HL-60 (cell line): ENCODE measurements around the gene SYNGR1.

Experiments used
- DNase-seq, 2 experiments: peaks; one replicate each; pipeline ENCODE4 v3.0.0-alpha.2; 2010 to 2020; ENCODE audit warnings: low read depth in 1 of 2, low spot score in 1 of 2
- H3K27ac ChIP-seq: fragments of 250-450 bp; sonication (Bioruptor Pico); replicated peaks from 2 replicates; pipeline ENCODE4 v1.5.1; 2020; ENCODE audit warnings: mild to moderate bottlenecking, moderate library complexity
- H3K27me3 ChIP-seq: fragments of 250-450 bp; sonication (Bioruptor Pico); 2 replicates; pipeline ENCODE4 v1.5.1; 2021; ENCODE audit warnings: mild to moderate bottlenecking, moderate library complexity; ENCODE audit not compliant: insufficient read depth, poor library complexity, severe bottlenecking
- H3K4me3 ChIP-seq: replicated peaks from 2 replicates; pipeline ENCODE4 v1.5.1; 2011; ENCODE audit warnings: mild to moderate bottlenecking, control low read depth, low read length; ENCODE audit not compliant: insufficient read depth
- GABPA ChIP-seq: IDR thresholded peaks from 2 replicates; pipeline ENCODE4 v1.6.1; 2012; ENCODE audit warnings: low read depth
- POLR2AphosphoS5 ChIP-seq: IDR thresholded peaks from 2 replicates; pipeline ENCODE4 v1.6.1; 2012; ENCODE audit warnings: low read depth
- SPI1 ChIP-seq: IDR thresholded peaks from 2 replicates; pipeline ENCODE4 v1.6.1; 2012; ENCODE audit warnings: low read depth, mild to moderate bottlenecking, borderline replicate concordance
- TF ChIP-seq, protein P1 (sequence below): IDR thresholded peaks from 2 replicates; pipeline ENCODE4 v1.6.1; 2012; ENCODE audit warnings: low read depth; ENCODE audit not compliant: insufficient replicate concordance
- TF ChIP-seq, protein P2 (sequence below): IDR thresholded peaks from one replicate; pipeline ENCODE4 v1.5.1; 2011; ENCODE audit warnings: low read length, control low read depth, inconsistent platforms; ENCODE audit not compliant: insufficient read depth

The SYNGR1 gene

DNA sequence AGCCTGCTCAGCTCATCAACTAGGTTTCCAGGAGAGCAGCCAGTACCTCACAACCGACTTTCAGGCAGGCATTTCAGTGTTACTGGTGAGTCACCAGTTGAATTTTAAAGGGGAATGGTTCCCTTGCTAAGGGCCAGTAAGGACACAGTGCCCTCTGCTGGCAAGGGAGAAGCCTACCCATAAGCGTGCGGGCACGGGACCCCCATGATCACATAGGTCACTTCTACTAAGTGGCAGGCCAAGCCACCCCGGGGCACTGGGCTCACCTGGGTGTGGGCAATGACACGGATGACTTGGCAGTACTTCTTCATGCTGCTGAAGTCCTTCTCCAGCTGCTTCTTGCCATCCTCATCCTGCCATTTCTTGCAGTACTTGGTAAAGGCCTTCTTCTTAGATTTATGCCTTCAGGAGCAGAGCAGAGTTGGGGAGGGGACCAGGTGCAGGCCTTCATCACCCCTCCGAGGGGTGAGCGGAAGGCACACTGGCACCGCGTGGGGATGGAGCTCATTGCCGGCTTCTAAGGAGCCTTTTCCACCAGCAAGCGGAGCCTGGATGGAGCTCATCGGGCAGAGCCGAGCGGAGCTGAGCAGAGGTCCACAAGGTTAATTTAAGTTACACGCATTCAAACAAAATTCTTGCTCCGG, 33.2 kb upstream of the SYNGR1 start:
- H3K4me3 ChIP-seq = peak overlapping the region; percentile 83
- no peaks in the 10 kb centered on the region for H3K27me3 ChIP-seq
- TF ChIP-seq POLR2AphosphoS5 = peak; percentile 46; the same call in 1 of the 2 replicates
- no peak for TF ChIP-seq GABPA
- TF ChIP-seq, protein P1, sequence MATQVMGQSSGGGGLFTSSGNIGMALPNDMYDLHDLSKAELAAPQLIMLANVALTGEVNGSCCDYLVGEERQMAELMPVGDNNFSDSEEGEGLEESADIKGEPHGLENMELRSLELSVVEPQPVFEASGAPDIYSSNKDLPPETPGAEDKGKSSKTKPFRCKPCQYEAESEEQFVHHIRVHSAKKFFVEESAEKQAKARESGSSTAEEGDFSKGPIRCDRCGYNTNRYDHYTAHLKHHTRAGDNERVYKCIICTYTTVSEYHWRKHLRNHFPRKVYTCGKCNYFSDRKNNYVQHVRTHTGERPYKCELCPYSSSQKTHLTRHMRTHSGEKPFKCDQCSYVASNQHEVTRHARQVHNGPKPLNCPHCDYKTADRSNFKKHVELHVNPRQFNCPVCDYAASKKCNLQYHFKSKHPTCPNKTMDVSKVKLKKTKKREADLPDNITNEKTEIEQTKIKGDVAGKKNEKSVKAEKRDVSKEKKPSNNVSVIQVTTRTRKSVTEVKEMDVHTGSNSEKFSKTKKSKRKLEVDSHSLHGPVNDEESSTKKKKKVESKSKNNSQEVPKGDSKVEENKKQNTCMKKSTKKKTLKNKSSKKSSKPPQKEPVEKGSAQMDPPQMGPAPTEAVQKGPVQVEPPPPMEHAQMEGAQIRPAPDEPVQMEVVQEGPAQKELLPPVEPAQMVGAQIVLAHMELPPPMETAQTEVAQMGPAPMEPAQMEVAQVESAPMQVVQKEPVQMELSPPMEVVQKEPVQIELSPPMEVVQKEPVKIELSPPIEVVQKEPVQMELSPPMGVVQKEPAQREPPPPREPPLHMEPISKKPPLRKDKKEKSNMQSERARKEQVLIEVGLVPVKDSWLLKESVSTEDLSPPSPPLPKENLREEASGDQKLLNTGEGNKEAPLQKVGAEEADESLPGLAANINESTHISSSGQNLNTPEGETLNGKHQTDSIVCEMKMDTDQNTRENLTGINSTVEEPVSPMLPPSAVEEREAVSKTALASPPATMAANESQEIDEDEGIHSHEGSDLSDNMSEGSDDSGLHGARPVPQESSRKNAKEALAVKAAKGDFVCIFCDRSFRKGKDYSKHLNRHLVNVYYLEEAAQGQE = no peak
- TF ChIP-seq, protein P2, sequence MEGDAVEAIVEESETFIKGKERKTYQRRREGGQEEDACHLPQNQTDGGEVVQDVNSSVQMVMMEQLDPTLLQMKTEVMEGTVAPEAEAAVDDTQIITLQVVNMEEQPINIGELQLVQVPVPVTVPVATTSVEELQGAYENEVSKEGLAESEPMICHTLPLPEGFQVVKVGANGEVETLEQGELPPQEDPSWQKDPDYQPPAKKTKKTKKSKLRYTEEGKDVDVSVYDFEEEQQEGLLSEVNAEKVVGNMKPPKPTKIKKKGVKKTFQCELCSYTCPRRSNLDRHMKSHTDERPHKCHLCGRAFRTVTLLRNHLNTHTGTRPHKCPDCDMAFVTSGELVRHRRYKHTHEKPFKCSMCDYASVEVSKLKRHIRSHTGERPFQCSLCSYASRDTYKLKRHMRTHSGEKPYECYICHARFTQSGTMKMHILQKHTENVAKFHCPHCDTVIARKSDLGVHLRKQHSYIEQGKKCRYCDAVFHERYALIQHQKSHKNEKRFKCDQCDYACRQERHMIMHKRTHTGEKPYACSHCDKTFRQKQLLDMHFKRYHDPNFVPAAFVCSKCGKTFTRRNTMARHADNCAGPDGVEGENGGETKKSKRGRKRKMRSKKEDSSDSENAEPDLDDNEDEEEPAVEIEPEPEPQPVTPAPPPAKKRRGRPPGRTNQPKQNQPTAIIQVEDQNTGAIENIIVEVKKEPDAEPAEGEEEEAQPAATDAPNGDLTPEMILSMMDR = peak; percentile 81
- TF ChIP-seq SPI1 = no peak
- H3K27ac ChIP-seq = peak overlapping the region; percentile 95; the same call in 1 of the 2 replicates
- DNase-seq = peak; percentile 70 to 79

DNA sequence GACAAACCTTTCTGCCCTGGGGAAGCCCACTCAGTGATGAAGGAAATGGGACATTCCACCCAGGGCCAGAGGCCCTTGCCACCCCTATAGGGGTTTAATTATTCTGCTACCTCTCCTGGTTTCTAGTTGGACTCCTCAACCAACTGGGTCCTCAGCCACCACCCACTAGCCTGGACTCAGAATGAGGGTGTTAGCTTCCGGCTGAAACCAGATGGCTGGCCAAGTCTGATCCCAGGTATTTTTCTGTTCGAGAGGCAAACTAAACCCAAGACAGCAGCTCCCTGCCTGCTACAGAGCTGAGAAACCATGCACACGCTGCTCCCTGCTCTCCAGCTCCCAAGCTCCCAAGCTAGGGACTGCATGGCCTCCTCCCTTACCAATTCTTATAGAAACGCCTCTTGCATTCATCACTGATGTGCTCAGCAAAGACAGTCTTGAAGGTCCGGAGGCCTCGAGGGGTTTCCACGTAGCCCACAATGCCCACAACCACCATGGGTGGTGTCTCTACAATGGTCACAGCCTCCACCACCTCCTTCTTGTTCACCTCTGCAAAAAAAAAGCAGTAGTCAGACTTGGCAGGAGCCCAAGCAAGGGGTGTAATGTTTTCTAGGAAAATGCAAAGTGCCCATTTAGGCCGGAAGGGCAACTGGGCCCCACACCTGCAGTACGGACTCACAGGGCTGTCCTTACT, 32.6 kb upstream of the SYNGR1 start:
- Histone ChIP-seq H3K4me3 (peak overlapping the region; percentile 83), H3K27me3 (no peaks in the 10 kb centered on the region), H3K27ac (peak overlapping the region; percentile 95)
- TF ChIP-seq, protein P1 = peak; percentile 21
- TF ChIP-seq GABPA (no peak), POLR2AphosphoS5 (peak; percentile 57; the same call in 1 of the 2 replicates), SPI1 (no peak)
- TF ChIP-seq, protein P2 = no peak
- peak; percentile 40 to 52 for DNase-seq

DNA sequence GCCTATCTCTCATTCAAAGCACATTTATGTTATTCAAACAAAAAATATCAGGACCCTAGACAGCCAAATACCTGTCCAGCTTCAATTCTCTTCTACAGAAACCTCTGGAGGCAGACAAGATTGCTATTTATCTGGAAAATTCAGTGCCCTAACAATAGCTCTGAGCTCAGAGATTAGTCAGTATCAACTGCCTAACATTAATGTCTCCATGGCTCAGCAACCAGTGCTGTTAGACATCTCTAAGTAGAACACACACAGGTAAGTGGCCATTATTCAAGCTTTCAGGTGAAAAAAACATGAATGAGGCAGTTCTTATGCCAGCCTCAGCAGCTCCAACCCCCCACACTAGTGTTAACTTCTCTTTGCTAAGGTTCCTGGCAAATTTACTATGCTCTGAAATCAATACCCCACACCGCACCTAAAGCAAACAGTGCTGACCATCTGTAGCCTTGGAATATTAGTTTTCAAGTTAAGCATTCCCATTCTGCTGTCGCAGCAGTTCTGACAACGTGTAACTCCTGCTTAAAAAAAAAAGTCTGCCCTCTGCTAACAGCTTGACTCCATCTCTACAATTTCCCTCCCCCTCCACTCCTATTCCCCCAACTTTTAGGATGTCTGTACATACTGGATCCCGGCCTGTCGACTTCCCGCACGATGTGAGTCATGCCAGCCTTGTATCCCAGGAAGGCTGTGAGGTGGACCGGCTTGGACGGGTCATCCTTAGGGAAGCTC, 31.9 kb upstream of the SYNGR1 start:
- Histone ChIP-seq H3K27me3 (no peaks in the 10 kb centered on the region), H3K27ac (peak overlapping the region; percentile 95), H3K4me3 (peak overlapping the region; percentile 83)
- DNase-seq = peak in 1 of 2 experiments; percentile 60
- no peak; the same call in 1 of the 2 replicates for TF ChIP-seq POLR2AphosphoS5
